Stimulated activated CD8-positive, alpha-beta memory T cell treated with anti-CD3 and anti-CD28 coated beads, Interleukin-12 subunit alpha, Interleukin-12 subunit beta, amount 100 ng/mL, for 24 hours (primary cell): ENCODE data around the gene GNAT1.
"Not testable (repeated sequence)": the region's sequence is repeated elsewhere in the genome, so short reads cannot be mapped to it uniquely, and the experiment has no call there.

Experiments
- DNase-seq: peaks from one replicate; pipeline ENCODE4 v3.0.0-alpha.2; 2020; ENCODE audit errors: extremely low read depth

GNAT1 gene

GRCh38 chr3:50221411-50222168 is 30.2 kb downstream of the GNAT1 start:
- no peak for DNase-seq

- DNase-seq = no peak
Measured at GRCh38 chr3:50222169-50222528, 30.7 kb downstream of the GNAT1 start.

DNA sequence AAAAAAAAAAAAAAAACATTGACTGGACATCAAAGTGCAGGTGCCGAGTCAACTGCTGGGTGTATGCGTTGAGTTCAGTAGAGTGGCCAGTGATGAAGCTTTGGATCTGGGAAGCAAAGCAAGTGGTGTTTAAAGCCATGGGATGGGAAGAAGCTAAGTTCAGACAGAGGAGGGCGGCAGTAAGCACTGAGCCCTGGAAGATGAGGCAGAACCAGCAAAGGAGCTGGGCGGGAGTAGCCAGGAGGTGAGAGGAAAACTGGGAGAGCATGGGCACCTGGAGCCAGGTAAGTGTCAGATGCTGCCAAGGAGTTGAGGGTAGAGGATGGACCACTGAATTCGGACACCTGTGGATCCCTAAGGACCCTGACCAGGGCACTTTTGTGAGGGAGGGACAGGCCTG is 33.2 kb downstream of the GNAT1 start:
- DNase-seq = no peak

DNA sequence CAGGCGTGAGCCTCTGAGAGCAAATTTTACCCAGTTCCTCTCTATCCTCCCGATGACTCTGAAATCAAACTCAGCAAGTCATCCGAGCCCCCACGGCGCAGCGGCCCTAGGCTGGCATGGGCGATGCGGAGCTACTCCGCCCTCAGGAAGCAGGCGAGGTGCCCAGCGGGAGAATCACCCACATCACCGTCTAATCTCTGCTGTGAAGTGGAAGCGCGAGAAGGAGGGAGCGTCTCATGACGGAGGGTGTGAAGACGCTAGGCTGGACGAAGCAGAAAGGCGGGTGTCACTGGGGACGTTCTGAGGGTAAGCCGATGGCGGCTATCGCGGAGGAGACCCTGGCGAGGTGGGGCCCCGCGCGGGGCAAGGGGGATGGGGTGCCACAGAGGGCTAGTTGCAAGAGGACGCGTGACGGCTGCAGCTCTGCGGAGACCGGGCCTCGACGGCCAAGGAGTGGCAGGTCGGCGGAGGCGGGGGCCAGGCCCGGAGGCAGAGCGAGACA is 35.5 kb downstream of the GNAT1 start:
- no peak for DNase-seq

GRCh38 chr3:50227390-50228183 is 36.2 kb downstream of the GNAT1 start:
- DNase-seq = peak; percentile 76

- DNase-seq = not testable (repeated sequence)
Measured at GRCh38 chr3:50228184-50228763, 36.9 kb downstream of the GNAT1 start.

GRCh38 chr3:50229490-50229889 is 38.1 kb downstream of the GNAT1 start:
- no peak for DNase-seq

DNA sequence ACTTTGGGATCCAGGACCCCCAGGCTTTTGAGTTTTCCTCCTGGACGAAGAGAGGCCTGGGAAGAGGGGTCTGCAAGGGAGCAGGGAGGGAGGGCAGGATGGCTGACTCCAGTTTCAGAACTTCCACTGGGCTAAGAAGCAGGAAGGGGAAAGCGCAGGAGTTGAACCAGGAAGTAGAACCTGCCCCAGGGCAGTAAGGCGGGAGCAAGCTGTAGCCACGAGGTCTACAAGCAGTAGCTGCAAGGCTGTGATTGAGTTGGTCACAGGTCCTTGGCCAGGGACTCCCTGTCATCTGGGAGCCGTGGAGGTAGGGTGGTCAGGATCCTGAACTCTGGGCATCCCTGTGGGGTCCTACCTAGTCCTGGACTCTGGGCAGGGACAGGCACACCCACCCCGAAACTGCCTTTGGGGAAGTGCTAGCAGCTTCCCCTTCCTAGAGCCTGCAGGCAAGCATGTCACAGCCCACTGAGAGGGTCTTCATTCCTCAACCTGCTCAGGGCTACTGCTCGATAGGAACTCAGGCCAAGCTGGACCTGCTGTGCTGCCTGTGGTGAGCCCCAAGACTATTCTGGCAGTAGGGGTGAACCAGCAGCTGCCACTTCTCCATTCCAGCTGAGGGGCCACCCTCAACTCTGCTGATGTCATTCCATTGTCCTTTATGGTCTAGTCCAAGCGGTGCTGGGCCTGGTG is 38.8 kb downstream of the GNAT1 start:
- no peak for DNase-seq

DNA sequence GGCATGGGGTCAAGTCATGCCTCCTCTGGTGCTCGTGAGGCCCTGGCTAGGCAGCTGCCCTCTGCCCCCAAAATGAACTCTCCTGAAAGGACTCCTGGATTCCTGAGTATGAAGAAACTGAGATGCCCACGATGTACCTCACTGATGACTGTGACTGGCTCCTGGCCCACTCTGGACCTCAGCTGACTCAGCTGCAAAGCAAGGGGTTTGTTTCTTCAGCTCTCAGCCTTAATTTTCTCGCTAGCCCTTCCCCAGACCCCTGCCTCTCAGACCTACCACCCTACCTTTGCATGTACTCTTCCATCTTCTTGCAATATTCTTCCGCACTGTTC is 39.4 kb downstream of the GNAT1 start:
- no peak for DNase-seq

DNA sequence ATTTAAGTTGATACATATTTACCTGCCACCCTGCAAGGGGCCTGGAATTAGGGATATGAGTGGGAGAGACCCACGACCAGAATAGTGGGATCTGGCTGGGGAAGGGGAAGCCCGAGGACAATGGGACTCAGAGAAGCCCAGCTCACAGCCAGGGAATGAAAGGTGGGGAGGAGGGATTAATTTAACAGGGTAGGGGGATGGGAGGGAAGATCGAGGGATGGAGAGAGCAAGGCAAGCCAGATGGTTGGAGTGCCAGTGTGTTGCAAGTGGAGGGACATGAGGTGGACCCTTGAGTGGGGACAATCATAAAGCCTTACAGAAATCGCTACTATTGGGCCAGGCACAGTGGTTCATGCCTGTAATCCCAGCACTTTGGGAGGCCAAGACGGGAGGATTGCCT is 40.2 kb downstream of the GNAT1 start:
- DNase-seq = no peak

DNA sequence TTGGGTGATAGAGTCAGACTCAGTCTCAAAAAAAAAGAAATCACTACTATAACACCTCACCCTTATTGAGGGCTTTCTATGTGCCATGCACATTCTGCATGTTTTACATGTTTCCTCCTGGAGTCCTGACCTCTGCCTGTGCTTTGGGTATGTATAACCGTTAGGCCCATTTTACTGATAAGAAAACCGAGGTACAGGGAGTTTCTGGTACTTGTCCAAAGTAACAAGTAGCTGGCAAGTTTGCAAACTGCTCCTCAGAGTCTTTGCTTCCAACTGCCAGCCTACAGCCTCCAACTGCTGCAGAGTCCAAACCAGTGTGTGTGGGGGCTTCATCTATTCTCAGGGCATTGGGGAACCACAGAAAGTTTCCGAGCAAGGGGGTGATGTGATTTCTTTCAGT is 40.9 kb downstream of the GNAT1 start:
- no peak for DNase-seq

DNA sequence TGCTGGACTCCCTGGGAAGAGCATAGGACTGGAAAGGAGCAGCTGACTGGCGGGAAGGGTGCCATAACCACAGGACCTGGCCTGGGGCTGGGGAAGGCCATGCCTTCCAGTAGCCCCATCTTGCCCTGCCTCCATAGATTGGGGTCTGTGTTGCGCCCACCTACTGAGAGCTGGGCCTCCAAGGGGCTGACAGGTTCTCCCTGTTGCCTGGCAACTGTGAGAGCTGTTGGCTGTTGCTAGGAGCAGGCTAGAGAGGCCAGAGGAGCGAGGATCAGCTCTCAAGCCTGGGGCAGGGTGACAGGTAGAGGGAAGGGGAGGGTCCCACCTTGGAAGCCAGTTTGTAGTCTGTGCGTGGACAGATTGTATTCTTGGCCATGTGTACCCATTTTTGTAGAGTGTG is 41.8 kb downstream of the GNAT1 start:
- no peak for DNase-seq

DNA sequence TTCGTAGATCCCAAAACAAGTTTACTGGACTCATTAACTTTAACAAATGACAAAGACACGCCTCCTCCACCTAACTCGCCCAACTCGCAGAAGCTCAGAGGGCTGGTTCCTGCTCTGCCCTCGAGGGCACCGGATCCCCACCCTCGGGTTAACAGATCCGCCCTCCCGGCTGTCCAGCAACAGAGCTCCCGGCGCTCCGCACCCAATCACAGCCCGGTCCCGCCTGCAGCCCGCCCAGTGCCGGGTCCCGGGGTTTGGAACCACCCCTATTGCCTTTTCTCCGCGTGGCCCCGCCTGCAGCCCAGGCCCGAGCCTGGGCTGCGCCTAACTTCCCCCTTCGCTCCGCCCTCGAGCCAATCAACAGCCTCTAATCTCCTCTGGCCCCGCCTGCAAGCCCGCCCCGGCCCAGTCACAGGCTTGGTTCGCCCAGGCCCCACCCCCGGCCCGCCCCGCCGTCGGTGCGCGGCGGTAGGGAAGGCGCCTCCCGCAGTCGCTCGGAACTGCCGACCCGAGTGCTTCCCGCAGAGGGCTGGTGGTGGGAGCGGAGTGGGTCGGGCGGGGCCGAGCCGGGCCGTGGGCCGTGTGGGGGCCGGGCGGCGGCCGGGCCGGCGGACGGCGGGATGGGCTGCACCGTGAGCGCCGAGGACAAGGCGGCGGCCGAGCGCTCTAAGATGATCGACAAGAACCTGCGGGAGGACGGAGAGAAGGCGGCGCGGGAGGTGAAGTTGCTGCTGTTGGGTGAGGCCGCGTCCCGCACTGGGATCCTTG is 44.5 kb downstream of the GNAT1 start, which contains the start of gene GNAI2:
Gene GNAI2 (plus strand): TSS at position 489 of the 768 bp plus-strand sequence. CDS start 132 bp downstream, at position 621.
- DNase-seq = peak; percentile 96

- DNase-seq = no peak
Measured at GRCh38 chr3:50236484-50237132, 45.2 kb downstream of the GNAT1 start.

GRCh38 chr3:50237133-50237651 is 45.8 kb downstream of the GNAT1 start:
- DNase-seq = no peak

- peak; percentile 71 for DNase-seq
Measured at GRCh38 chr3:50237754-50238548, 46.5 kb downstream of the GNAT1 start.

DNA sequence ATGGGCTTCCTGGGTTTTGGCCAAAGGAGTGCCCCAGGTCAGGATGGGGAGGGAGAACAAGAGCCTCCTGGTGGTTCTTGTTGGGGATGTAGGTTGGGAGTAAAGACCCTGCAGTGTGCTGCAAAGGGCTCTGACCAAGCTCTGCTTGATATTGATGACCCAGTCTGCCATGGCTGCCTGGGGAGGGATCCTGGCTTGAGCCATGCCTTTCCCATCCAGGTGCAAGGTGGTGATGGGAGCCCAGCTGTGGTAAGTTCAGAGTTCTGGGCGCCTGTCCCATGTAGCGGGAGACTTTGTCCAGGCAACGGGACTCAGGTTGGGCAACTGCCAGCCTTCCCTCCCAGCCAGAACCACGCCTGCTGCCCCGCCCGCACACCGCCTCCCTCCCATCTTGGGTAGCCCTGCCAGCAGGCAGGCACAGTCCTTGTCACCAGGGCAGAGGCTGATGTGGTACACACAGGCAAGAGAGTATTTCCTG is 47.2 kb downstream of the GNAT1 start:
- no peak for DNase-seq

DNA sequence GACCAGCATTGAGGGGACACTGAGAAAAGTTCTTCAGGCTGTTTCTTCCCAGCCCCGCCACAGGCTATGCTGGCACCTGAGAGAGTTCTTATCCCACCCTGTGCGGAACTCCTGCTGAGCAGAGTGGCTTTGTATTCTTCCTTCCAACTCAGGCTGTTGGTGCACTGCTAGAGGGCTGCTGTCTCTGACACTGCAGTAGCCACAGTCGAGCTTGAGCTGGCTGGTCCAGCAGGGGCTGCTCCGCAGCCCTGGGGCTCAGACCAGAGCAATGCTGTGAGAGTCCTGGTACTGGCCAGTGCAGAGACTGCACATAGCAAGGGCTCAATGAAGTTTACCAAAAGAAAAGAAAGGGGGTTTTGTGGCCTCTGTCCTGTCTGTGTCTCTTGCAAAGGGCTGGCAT is 48.2 kb downstream of the GNAT1 start:
- DNase-seq = no peak

GRCh38 chr3:50241163-50241562 is 49.8 kb downstream of the GNAT1 start:
- DNase-seq = no peak
